H1 (cell line): ENCODE results near the gene CCNI. TPM values are rescaled to one million over a fixed set of nuclear protein-coding genes. Genes with fewer than 3 reads are reported as not detected.

Experiments used
- CEBPB ChIP-seq: IDR thresholded peaks from 2 replicates; pipeline ENCODE4 v1.6.1; 2012; ENCODE audit warnings: low read depth, low read length
- polyA plus RNA-seq, 7 experiments: library from polyadenylated mRNA; depleted of rRNA in 3 of 7; stranded (reverse) in 5 of 7; unstranded in 2 of 7; fragments of >200 nt in 5 of 7; fragments of 200-250 nt in 2 of 7; gene quantifications; 1 replicate in 5 of 7; 2 replicates in 1 of 7; 4 replicates in 1 of 7; pipeline versions ENCODE4 v1.2.1 to v1.2.3, GENCODE V29; 2011 to 2013; ENCODE audit warnings: missing spikeins in 2 of 7, mixed read lengths in 2 of 7
- total RNA-seq: library from RNA; stranded (reverse); fragmentation: NEBNext Ultra II Directional; extraction: Animal tissue kit (Norgen Biotek cat#: 25700); gene quantifications from 2 replicates; pipeline ENCODE4 v1.2.1, GENCODE V29; 2021

CCNI gene
- total and polyA plus RNA-seq, 2 of the 8 experiments (the other 6 are each of a cell fraction or from before 2014, with no cell fraction given), result 97.8 to 234 TPM

- TF ChIP-seq CEBPB, result no peak
These were observed 36.0 kb downstream of the CCNI start (continued) for GRCh38 chr4:77039796-77040195.
